Heart left ventricle (tissue), 16 donors: ENCODE data around the gene SNRPB. TPM values are rescaled to one million over a fixed set of nuclear protein-coding genes. Genes with fewer than 3 reads are reported as not detected.

Source experiments
- ATAC-seq, 4 donors: fragments of 200-7000 bp; cut with Tn5 transposase; one replicate each; pipeline ENCODE4 v1.9.1; 2020 to 2022; ENCODE audit warnings: moderate library complexity in 4 of 4, mild to moderate bottlenecking in 3 of 4, moderate number of reproducible peaks in 1 of 4
- DNase-seq, 5 donors: peaks; one replicate each; pipeline ENCODE4 v3.0.0-alpha.2; 2020
- H3K27ac ChIP-seq, 12 donors: fragments of 200-600 bp; sonication (generic) in 4 of 12; one replicate each; pipeline versions ENCODE4 v1.5.0 to v1.8.0; 2016 to 2022; ENCODE audit warnings: mild to moderate bottlenecking in 2 of 12
- H3K27me3 ChIP-seq, 9 donors: fragments of 200-600 bp; sonication (generic) in 2 of 9; one replicate each; pipeline versions ENCODE4 v1.5.1 to v1.8.0; 2016 to 2022; ENCODE audit warnings: mild to moderate bottlenecking in 3 of 9
- H3K36me3 ChIP-seq, 9 donors: fragments of 200-600 bp; sonication (generic) in 2 of 9; one replicate each; pipeline versions ENCODE4 v1.5.0 to v1.8.0; 2018 to 2022; ENCODE audit warnings: mild to moderate bottlenecking in 2 of 9
- H3K4me1 ChIP-seq, 12 donors: fragments of 200-600 bp; sonication (generic) in 4 of 12; one replicate each; pipeline versions ENCODE4 v1.5.0 to v1.8.0; 2016 to 2022; ENCODE audit warnings: mild to moderate bottlenecking in 3 of 12
- H3K4me3 ChIP-seq, 12 donors: fragments of 200-600 bp; sonication (generic) in 4 of 12; one replicate each; pipeline versions ENCODE4 v1.5.0 to v1.8.0; 2017 to 2022; ENCODE audit warnings: mild to moderate bottlenecking in 9 of 12, moderate library complexity in 4 of 12
- H3K9me3 ChIP-seq, 12 donors: fragments of 200-600 bp; sonication (generic) in 4 of 12; one replicate each; pipeline versions ENCODE4 v1.5.0 to v1.8.0; 2016 to 2022; ENCODE audit warnings: mild to moderate bottlenecking in 1 of 12
- POLR2A ChIP-seq, 2 donors: fragments of 450-650 bp; IDR thresholded peaks; one replicate each; pipeline ENCODE4 v1.6.1; 2017; ENCODE audit warnings: antibody characterized with exemption in 2 of 2, mild to moderate bottlenecking in 2 of 2, moderate library complexity in 2 of 2
- WGBS, 4 donors: extraction: QIAGEN DNeasy Blood & Tissue Kit in 2 of 4; methylation state at CpG; one replicate each; pipeline versions ENCODE4 v1.1.5 to v1.1.7; 2013 to 2018; 5-methylcytosine and 5-hydroxymethylcytosine counted together
- intact Hi-C, 10 donors: fragments of 100-400 bp; cut with DNase I; formaldehyde crosslinking; loops; one replicate each; pipeline versions ENCODE4 v1.11.1 to v1.14.2; 2022
- polyA plus RNA-seq, 2 donors: library from polyadenylated mRNA; stranded (reverse); fragments of 200-250 nt; gene quantifications; one replicate each; pipeline ENCODE4 v1.2.3, GENCODE V29; 2013
- total RNA-seq, 9 donors: library from RNA; depleted of rRNA in 2 of 9; stranded (reverse); fragments of >200 nt in 2 of 9; fragmentation: NEBNext Ultra II Directional in 3 of 9; extraction: Animal tissue kit (Norgen Biotek cat#: 25700) in 3 of 9; gene quantifications; one replicate each; pipeline versions ENCODE4 v1.1.0 to v1.2.4, GENCODE V29; 2016 to 2023
- TF ChIP-seq, protein P1 (sequence below), 12 donors: fragments of 200-600 bp; sonication (generic) in 4 of 12; IDR thresholded peaks; one replicate each; pipeline versions ENCODE4 v1.5.0 to v1.8.0; 2018 to 2022; ENCODE audit warnings: antibody characterized with exemption in 12 of 12, mild to moderate bottlenecking in 5 of 12
- donor health status: ischemic (EF 13 %, LVEDD 7.1; RV severe dilation, severe dysfunction).
- donor health status: healthy with polysubstance abuse.
- donor health status: DM: no; HTN: yes; CAD: no.
- donor health status: DM: no; HTN: no; CAD: no.
- donor health status: ischemic (EF 25% LVEDD 6.9; RV normal size, moderate dysfunction).
- donor health status: ischemic (EF 25% LVEDD 5.7; RV mildly dilated, moderate dysfunction).
- donor health status: healthy.
- donor health status: DM: yes; HTN: yes; CAD: no.
- donor health status: ischemic (EF 35%, LVEDD 5.7; RV mildly dilated, moderate dysfunction).
- donor health status: nonischemic (EF 11% LVEDD 7.7; RV severe dilation, severe dysfunction).
- donor health status: DM: yes; HTN: yes; CAD: no.
- donor health status: PGD.
- donor health status: ischemic (EF 29% LVEDD 5.4; RV normal size, mild dysfunction).
- donor health status: nonischemic (EF 23%, LVEDD 6.1; RV moderate dilation, normal function).

Gene SNRPB
- total and polyA plus RNA-seq, 11 donors = 36.8 to 290 (median 77.4) TPM

GRCh38 chr20:2462484-2462883, 8.1 kb downstream of the SNRPB start:
- no peak overlapping the region for H3K27ac ChIP-seq
- no peaks in the 10 kb centered on the region for H3K27me3 ChIP-seq
- intact Hi-C loops = loop anchor here in 1 of 10 donors (10.0 kb wide), 1 partner anchor 368 kb away; no protein-coding TSS in a partner anchor
- H3K9me3 ChIP-seq = no peaks in the 10 kb centered on the region
- H3K36me3 ChIP-seq = peaks cover 8 to 95% (median 87%) of the 10 kb centered on the region in 9 donors
- H3K4me1 ChIP-seq = peaks cover 0 to 4% (median 0%) of the 10 kb centered on the region in 12 donors
- WGBS, 4 donors = 82 to 100% (median 85%) methylated on average over 3 of the region's 3 CpGs
- TF ChIP-seq, protein P1, sequence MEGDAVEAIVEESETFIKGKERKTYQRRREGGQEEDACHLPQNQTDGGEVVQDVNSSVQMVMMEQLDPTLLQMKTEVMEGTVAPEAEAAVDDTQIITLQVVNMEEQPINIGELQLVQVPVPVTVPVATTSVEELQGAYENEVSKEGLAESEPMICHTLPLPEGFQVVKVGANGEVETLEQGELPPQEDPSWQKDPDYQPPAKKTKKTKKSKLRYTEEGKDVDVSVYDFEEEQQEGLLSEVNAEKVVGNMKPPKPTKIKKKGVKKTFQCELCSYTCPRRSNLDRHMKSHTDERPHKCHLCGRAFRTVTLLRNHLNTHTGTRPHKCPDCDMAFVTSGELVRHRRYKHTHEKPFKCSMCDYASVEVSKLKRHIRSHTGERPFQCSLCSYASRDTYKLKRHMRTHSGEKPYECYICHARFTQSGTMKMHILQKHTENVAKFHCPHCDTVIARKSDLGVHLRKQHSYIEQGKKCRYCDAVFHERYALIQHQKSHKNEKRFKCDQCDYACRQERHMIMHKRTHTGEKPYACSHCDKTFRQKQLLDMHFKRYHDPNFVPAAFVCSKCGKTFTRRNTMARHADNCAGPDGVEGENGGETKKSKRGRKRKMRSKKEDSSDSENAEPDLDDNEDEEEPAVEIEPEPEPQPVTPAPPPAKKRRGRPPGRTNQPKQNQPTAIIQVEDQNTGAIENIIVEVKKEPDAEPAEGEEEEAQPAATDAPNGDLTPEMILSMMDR (IDR thresholded peaks at IDR 0.05) = no peak
- no peak for TF ChIP-seq POLR2A (IDR thresholded peaks at IDR 0.05)
- DNase-seq = no peak
- no peak for ATAC-seq
- no peak overlapping the region for H3K4me3 ChIP-seq

DNA sequence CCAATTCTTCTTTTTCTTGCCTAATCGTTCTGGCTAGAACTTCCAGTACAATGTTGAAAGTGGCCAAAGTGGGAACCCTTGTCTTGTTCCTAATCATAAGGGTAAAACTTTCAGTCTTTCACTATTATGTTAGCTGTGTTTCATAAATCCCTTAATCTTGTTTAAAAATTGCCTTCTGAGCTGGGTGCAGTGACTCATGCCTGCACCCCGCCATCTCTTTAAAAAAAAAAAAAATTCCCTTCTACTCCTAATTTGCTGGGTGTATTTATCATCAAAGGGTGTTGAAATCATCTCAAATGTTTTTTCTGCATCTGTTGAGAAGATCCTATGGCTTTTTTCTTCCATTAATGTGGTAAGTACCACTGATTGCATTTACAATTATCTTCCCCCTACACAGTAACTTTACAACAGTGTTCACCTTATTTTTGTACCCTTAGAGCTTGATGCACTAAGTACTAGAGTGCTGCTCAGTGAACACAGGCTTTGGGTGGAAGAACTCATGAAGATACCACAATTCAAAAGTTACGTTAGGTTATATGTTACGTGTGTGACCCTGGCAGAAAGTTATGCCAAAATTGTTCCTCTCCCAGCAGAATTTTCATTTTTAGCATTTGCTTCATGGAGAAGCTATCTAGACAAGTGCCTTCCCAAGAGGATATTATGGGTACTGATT, 9.7 kb downstream of the SNRPB start:
- H3K36me3 ChIP-seq = peaks cover 8 to 79% (median 71%) of the 10 kb centered on the region in 9 donors
- intact Hi-C loops = loop anchor here in 1 of 10 donors (10.0 kb wide), 1 partner anchor 366 kb away; no protein-coding TSS in a partner anchor
- WGBS, 4 donors = 86 to 93% (median 90%) methylated on average over 4 of the region's 4 CpGs
- ATAC-seq (no peak), DNase-seq (no peak)
- no peak overlapping the region for H3K27ac ChIP-seq
- no peaks in the 10 kb centered on the region for H3K27me3 ChIP-seq
- H3K4me3 ChIP-seq = no peak overlapping the region
- no peaks in the 10 kb centered on the region for H3K9me3 ChIP-seq
- no peaks in the 10 kb centered on the region for H3K4me1 ChIP-seq
- no peak for TF ChIP-seq POLR2A (IDR thresholded peaks at IDR 0.05)
- TF ChIP-seq, protein P1 (IDR thresholded peaks at IDR 0.05) = no peak

GRCh38 chr20:2459981-2460751, 10.4 kb downstream of the SNRPB start:
- no peak overlapping the region for H3K4me3 ChIP-seq
- H3K27ac ChIP-seq = no peak overlapping the region
- whole genome bisulfite sequencing, 4 donors = 63 to 78% (median 72%) methylated on average over 1 of the region's 1 CpG
- intact Hi-C loops = loop anchor here in 7 of 10 donors (10.0 kb wide), 4 partner anchors 365 to 695 kb away; no protein-coding TSS in a partner anchor
- H3K9me3 ChIP-seq = no peaks in the 10 kb centered on the region
- DNase-seq (no peak), ATAC-seq (no peak)
- H3K36me3 ChIP-seq = peaks cover 5 to 72% (median 64%) of the 10 kb centered on the region in 9 donors
- TF ChIP-seq, protein P1 (IDR thresholded peaks at IDR 0.05) = no peak
- no peak for TF ChIP-seq POLR2A (IDR thresholded peaks at IDR 0.05)
- no peaks in the 10 kb centered on the region for H3K27me3 ChIP-seq
- no peaks in the 10 kb centered on the region for H3K4me1 ChIP-seq

DNA sequence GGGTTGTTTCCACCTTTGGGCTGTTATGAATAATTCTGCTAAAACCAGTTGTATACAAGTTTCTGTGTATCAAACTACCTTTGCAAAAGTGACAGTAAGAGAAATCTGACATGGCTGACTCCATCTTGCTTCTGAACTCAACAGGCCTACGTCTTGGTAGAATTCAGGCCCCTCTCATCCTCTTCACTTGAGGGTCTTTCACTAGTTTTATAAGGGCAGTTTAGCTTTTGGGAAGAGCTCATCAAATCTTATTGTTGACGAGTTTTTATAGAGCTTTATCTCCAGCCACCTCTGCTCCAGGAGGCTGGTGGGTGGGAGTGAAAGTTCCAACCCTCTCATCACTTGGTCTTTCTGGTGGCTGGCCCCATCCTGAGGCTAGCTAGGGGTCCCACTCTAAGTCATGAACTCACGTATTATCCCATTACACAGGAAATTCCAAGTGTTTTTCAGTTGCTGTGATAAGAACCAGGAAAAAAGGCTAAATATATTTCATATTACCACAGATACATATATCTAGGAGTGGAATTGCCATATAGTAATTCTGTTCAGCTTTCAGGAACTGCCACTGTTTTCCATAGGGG, 11.6 kb downstream of the SNRPB start:
- WGBS, 4 donors = 91 to 92% (median 91%) methylated on average over 3 of the region's 3 CpGs
- no peaks in the 10 kb centered on the region for H3K9me3 ChIP-seq
- peaks cover 5 to 60% (median 52%) of the 10 kb centered on the region in 9 donors for H3K36me3 ChIP-seq
- H3K27me3 ChIP-seq = no peaks in the 10 kb centered on the region
- no peak for ATAC-seq
- H3K4me3 ChIP-seq = no peak overlapping the region
- peaks cover 0 to 5% (median 0%) of the 10 kb centered on the region in 12 donors for H3K4me1 ChIP-seq
- no peak for DNase-seq
- no peak overlapping the region for H3K27ac ChIP-seq
- intact Hi-C loops = loop anchor here in 6 of 10 donors (10.0 kb wide), 3 partner anchors 374 to 694 kb away; no protein-coding TSS in a partner anchor
- TF ChIP-seq, protein P1 (IDR thresholded peaks at IDR 0.05) = no peak
- no peak for TF ChIP-seq POLR2A (IDR thresholded peaks at IDR 0.05)
